HUES64 (cell line): ENCODE results near the gene AADACL2. TPM values are rescaled to one million over a fixed set of nuclear protein-coding genes. Genes with fewer than 3 reads are reported as not detected.

Experiments
- H3K27ac ChIP-seq: 2 replicates; pipeline ENCODE4 v1.7.0; 2013; ENCODE audit warnings: low read depth, low read length, inconsistent platforms
- H3K27me3 ChIP-seq: 2 replicates; pipeline ENCODE4 v1.6.1; 2013; ENCODE audit warnings: mild to moderate bottlenecking, low read length; ENCODE audit not compliant: insufficient read depth
- H3K36me3 ChIP-seq: 2 replicates; pipeline ENCODE4 v1.6.1; 2013; ENCODE audit warnings: mild to moderate bottlenecking, low read length; ENCODE audit not compliant: insufficient read depth
- H3K4me1 ChIP-seq: 2 replicates; pipeline ENCODE4 v1.6.1; 2013; ENCODE audit warnings: mild to moderate bottlenecking, low read length, moderate library complexity; ENCODE audit not compliant: insufficient read depth
- H3K4me3 ChIP-seq: 2 replicates; pipeline ENCODE4 v1.5.1; 2013; ENCODE audit warnings: mild to moderate bottlenecking, low read length, moderate library complexity
- H3K9ac ChIP-seq: 2 replicates; pipeline ENCODE4 v1.6.1; 2013; ENCODE audit warnings: mild to moderate bottlenecking, low read depth, low read length
- H3K9me3 ChIP-seq: 2 replicates; pipeline ENCODE4 v1.6.1; 2013; ENCODE audit warnings: low read depth, low read length; ENCODE audit not compliant: insufficient read depth
- WGBS: fragments of 150-250, 120-280 bp; methylation state at CpG from one replicate; pipeline ENCODE4 v1.1.7; 2013; ENCODE audit warnings: missing lambda C conversion rate; 5-methylcytosine and 5-hydroxymethylcytosine counted together
- polyA plus RNA-seq, 2 experiments: library from polyadenylated mRNA; stranded (reverse); fragments of 50-300 nt; gene quantifications; one replicate each; pipeline ENCODE4 v1.2.3, GENCODE V29; 2013

The AADACL2 gene, protein sequence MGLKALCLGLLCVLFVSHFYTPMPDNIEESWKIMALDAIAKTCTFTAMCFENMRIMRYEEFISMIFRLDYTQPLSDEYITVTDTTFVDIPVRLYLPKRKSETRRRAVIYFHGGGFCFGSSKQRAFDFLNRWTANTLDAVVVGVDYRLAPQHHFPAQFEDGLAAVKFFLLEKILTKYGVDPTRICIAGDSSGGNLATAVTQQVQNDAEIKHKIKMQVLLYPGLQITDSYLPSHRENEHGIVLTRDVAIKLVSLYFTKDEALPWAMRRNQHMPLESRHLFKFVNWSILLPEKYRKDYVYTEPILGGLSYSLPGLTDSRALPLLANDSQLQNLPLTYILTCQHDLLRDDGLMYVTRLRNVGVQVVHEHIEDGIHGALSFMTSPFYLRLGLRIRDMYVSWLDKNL
- polyA plus RNA-seq (2013, experiment 1 of 2): not detected
- not detected for polyA plus RNA-seq (2013, experiment 2 of 2)

DNA sequence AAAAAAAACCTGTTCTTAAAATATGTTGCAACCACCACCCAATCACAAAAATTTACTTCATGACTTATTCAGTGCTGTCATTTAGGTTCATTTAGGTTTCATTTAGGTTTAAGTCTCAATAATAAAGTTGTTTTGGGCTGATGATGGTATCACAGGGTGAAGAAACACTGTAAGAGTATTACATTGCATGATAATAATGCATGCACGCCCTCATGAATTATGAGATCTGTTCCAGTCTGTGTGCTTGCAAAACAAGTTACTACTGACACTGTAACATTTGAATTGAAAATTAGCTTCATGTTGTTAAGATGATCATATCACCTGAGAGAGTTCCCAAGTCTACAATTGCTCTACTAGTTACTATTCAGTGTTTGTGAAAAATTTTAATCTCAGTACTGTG, at the start of gene AADACL2:
TSS of gene AADACL2 (plus strand) at position 315 of the 400 bp plus-strand sequence. CDS start 109 bp downstream, outside the sequence.
- WGBS: 96% methylated on average over 1 of the region's 1 CpG

DNA sequence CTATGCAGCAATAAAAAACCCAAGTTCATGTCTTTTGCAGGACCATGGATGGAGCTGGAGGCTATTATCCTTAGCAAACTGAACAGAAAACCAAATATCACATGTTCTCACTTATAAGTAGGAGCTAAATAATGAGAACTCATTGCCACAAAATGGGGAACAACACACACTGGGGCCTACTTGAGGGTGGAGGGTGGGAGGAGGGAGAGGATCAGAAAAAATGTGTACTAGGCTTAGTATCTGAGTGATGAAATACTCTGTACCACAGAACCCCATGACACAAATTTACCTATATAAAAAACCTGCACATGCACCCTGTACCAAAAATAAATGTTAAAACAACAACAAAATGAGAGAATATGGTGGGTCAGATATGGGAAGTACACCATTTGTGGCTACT, 49.6 kb upstream of the AADACL2 start:
- H3K9me3 ChIP-seq: no peaks in the 10 kb centered on the region
- H3K9ac ChIP-seq: no peak overlapping the region

More for the DNA sequence above, at the start of gene AADACL2:
- H3K27ac ChIP-seq: no peak within 1 kb of the TSS
- no peaks in the 10 kb centered on the region for H3K36me3 ChIP-seq
- H3K9ac ChIP-seq: no peak within 1 kb of the TSS
- H3K9me3 ChIP-seq: no peaks in the 10 kb centered on the region
- H3K27me3 ChIP-seq: no peaks in the 10 kb centered on the region
- no peak within 1 kb of the TSS for H3K4me3 ChIP-seq
- H3K4me1 ChIP-seq: no peaks in the 10 kb centered on the region

GRCh38 chr3:151686257-151686656, 47.5 kb upstream of the AADACL2 start:
- Histone ChIP-seq H3K27ac (no peak overlapping the region), H3K36me3 (no peaks in the 10 kb centered on the region), H3K4me1 (peaks cover 5% of the 10 kb centered on the region; the same call in 1 of the 2 replicates), H3K4me3 (no peak overlapping the region), H3K9me3 (no peaks in the 10 kb centered on the region), H3K27me3 (no peaks in the 10 kb centered on the region), H3K9ac (no peak overlapping the region)
- WGBS: 85% methylated on average over 3 of the region's 3 CpGs

More for the DNA sequence above, 49.6 kb upstream of the AADACL2 start:
- Histone ChIP-seq H3K27me3 (no peaks in the 10 kb centered on the region), H3K4me1 (peaks cover 5% of the 10 kb centered on the region; the same call in 1 of the 2 replicates), H3K27ac (no peak overlapping the region), H3K36me3 (no peaks in the 10 kb centered on the region), H3K4me3 (no peak overlapping the region)

DNA sequence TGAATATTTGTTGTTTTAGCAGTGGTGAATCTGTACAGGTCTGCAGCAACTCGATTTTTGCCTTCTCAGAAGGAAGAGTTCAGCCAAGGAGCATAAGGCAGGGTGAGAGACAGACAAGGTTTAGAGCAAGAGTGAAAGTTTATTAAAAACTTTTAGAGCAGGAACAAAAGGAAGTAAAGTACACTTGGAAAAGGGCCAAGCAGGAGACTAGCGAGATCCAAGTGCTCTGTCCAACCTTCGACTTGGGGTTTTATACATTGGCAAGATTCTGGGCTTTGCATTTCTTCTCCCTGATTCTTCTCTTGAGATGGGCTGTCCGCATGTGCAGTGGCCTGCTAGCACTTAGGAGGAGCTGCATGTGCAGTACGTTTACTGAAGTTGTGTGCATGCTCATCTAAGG, 46.7 kb upstream of the AADACL2 start:
- Histone ChIP-seq H3K9ac (no peak overlapping the region), H3K4me1 (peaks cover 5% of the 10 kb centered on the region; the same call in 1 of the 2 replicates), H3K36me3 (no peaks in the 10 kb centered on the region), H3K27ac (no peak overlapping the region), H3K9me3 (no peaks in the 10 kb centered on the region), H3K4me3 (no peak overlapping the region), H3K27me3 (no peaks in the 10 kb centered on the region)
- 70% methylated on average over 5 of the region's 5 CpGs for WGBS

- H3K4me3 ChIP-seq: no peak overlapping the region
- no peaks in the 10 kb centered on the region for H3K36me3 ChIP-seq
- H3K27ac ChIP-seq: no peak overlapping the region
- no peak overlapping the region for H3K9ac ChIP-seq
- WGBS: no CpG with 5 or more reads among the region's 1 CpG
- H3K27me3 ChIP-seq: no peaks in the 10 kb centered on the region
- no peaks in the 10 kb centered on the region for H3K9me3 ChIP-seq
- peaks cover 5% of the 10 kb centered on the region; the same call in 1 of the 2 replicates for H3K4me1 ChIP-seq
Observed at GRCh38 chr3:151688571-151688970, 45.2 kb upstream of the AADACL2 start.

DNA sequence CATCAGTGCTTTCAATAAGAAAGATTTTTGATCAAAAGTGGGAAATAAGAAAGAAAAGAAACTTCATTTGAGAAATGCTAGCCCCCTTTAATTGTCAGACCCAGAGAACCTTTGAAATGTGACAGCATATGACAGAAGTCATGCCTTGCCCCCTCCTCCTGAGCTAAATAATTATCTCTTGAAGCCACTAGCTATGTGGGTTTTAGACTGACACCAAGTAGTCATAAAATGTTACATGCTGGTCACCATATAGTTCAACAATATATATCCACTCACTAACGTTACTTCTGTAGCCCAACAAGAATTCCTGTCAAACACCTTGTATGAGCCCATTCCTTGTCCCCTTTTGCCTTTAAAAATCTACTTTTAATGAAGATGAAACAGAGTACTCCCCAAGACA, 43.1 kb upstream of the AADACL2 start:
- no peak overlapping the region for H3K27ac ChIP-seq
- H3K27me3 ChIP-seq: no peaks in the 10 kb centered on the region
- H3K4me3 ChIP-seq: no peak overlapping the region
- H3K9ac ChIP-seq: no peak overlapping the region
- peaks cover 5% of the 10 kb centered on the region; the same call in 1 of the 2 replicates for H3K4me1 ChIP-seq
- no peaks in the 10 kb centered on the region for H3K9me3 ChIP-seq
- H3K36me3 ChIP-seq: no peaks in the 10 kb centered on the region
- WGBS: 84% methylated on average over 1 of the region's 1 CpG

DNA sequence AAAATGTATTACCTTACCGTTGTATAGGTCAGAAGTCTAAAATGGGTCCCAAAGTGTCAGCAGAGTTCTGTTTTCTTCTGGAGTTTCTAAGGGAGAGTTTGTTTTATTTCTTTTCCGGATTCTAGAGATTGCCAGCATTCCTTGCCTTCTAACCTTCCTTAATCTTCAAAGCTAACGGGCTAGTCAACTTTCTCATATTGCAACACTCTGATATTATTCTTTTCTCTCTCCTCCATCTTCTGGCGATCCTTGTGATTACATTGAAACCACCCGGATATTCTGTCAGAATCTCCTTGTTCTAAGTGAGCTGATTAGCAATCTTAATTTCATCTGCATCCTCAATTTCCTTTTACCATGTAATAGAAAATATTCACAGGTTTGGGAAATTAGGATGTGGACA, 36.2 kb upstream of the AADACL2 start:
- Histone ChIP-seq H3K36me3 (no peaks in the 10 kb centered on the region), H3K27me3 (no peaks in the 10 kb centered on the region), H3K9me3 (peaks cover 14% of the 10 kb centered on the region), H3K4me3 (no peak overlapping the region), H3K4me1 (no peaks in the 10 kb centered on the region), H3K27ac (no peak overlapping the region), H3K9ac (no peak overlapping the region)
- WGBS: 90% methylated on average over 5 of the region's 5 CpGs

GRCh38 chr3:151707216-151707615, 26.5 kb upstream of the AADACL2 start:
- Histone ChIP-seq H3K36me3 (no peaks in the 10 kb centered on the region), H3K9me3 (no peaks in the 10 kb centered on the region), H3K27me3 (no peaks in the 10 kb centered on the region), H3K4me1 (peaks cover 12% of the 10 kb centered on the region), H3K4me3 (no peak overlapping the region), H3K9ac (no peak overlapping the region), H3K27ac (no peak overlapping the region)

DNA sequence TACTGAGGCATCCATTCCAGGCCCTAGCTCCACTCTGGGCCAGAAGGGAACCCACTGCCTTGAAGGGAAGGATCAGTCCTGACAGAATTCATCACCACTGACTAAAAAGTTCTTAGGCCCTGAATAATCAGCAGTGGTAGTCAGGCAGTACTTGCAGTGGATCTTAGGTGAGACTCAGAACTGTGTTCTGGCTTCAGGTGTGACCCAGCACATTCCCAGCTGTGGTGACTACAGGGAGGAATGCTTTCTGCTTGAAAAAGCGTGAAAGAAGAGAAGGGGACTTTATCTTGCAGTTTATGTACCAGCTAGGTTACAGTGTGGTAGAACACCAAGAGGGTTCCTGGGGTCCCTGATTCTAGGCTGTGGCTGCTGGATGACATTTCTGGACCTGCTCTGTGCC, 24.9 kb upstream of the AADACL2 start:
- Histone ChIP-seq H3K27me3 (no peaks in the 10 kb centered on the region), H3K36me3 (no peaks in the 10 kb centered on the region), H3K9me3 (no peaks in the 10 kb centered on the region), H3K27ac (no peak overlapping the region), H3K4me3 (no peak overlapping the region), H3K4me1 (peaks cover 12% of the 10 kb centered on the region), H3K9ac (no peak overlapping the region)
- 84% methylated on average over 1 of the region's 1 CpG for WGBS

- no peak overlapping the region for H3K27ac ChIP-seq
- no peak overlapping the region for H3K4me3 ChIP-seq
- H3K27me3 ChIP-seq: no peaks in the 10 kb centered on the region
- no peak overlapping the region for H3K9ac ChIP-seq
- peaks cover 12% of the 10 kb centered on the region for H3K4me1 ChIP-seq
- no peaks in the 10 kb centered on the region for H3K9me3 ChIP-seq
- WGBS: no CpG with 5 or more reads among the region's 1 CpG
- no peaks in the 10 kb centered on the region for H3K36me3 ChIP-seq
Observed at GRCh38 chr3:151709847-151710246, 23.9 kb upstream of the AADACL2 start.

DNA sequence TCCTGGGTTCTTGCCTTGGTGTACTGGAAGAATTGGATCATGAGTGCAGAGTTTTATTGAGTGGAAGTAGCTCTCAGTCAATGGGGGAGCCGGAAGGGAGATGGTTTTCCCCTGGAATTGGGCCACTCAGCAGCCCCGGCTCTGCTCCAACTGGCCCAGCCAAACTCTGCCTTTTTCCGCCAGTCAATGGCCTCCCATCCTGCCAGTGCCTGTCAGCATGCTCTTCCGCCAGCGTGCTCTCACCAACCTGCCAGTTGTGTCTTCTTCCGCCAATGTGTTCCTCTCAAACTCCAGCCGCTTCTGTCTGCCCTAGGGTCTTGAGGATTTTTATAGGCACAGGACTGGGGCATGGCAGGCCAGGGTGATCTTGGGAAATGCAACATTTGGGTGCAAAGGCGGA, 12.4 kb upstream of the AADACL2 start:
- 97% methylated on average over 8 of the region's 8 CpGs for WGBS
- Histone ChIP-seq H3K36me3 (no peaks in the 10 kb centered on the region), H3K27ac (no peak overlapping the region), H3K4me3 (no peak overlapping the region), H3K9ac (no peak overlapping the region), H3K9me3 (no peaks in the 10 kb centered on the region), H3K4me1 (no peaks in the 10 kb centered on the region), H3K27me3 (no peaks in the 10 kb centered on the region)
